Measurements from ENCODE around the gene SOCS4.

SOCS4 gene

GRCh38 chr14:55092341-55092740 is 65.3 kb downstream of the SOCS4 start:
- DNase-seq: no peak

DNA sequence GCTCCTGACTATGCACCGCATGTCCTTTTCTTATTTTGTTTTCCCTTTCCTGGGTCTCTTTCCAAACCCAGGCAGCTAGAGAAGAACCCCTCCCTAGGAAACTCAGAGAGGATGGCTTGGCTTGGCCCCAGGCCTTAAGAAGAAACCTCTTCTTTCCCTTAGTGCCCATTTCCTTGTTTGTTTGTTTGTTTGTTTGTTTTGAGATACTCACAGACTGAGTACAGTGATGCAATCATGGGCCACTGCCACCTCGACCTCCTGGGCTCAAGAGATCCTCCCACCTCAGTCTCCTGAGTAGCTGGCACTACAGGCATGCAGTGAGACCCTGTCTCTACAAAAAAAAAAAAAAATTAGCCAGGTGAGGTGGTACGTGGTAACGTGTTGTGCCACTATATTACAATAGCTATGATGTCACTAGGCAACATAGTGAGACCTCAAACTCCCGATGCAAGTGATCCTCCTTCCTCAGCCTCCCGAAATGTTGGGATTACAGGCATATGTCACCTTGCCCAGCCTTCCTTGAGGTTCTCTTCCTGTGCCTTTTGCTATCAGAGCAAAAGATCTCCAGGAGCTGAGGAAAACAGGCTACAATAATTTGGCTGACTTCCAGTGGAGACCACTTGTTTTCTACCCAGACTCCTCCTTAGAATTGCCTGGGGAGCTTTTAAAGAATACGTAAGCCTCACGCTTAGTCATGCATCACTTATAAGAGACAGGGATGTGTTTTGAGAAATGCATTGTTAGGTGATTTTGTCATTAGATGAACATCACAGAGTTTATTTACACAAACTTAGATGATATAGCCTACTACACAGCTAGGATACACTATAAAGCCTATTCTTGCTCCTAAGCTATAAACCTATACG is 67.5 kb downstream of the SOCS4 start:
- DNase-seq: no peak

GRCh38 chr14:55097881-55098560 is 71.0 kb downstream of the SOCS4 start:
- peak; percentile 91 for DNase-seq

DNA sequence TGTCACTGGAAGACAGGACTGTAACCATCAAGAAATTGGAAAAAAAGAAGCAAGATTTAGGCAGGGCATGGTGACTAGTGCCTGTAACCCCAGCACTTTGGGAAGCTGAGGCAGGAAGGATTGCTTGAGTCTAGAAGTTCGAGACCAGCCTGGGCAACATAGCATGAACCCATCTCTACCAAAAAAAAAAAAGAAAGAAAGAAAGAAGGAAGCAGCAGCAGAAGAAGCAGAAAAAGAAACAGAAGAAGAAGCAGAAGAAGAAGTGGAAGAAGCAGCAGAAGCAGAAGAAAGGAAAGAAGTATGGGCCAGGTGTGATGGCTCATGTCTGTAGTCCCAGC is 71.5 kb downstream of the SOCS4 start:
- DNase-seq: no peak
